Measurements from ENCODE around the gene VMA21.
A peak's percentile ranks its signal among the peaks of the same experiment; 100 is the strongest.

Gene VMA21, protein sequence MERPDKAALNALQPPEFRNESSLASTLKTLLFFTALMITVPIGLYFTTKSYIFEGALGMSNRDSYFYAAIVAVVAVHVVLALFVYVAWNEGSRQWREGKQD

DNA sequence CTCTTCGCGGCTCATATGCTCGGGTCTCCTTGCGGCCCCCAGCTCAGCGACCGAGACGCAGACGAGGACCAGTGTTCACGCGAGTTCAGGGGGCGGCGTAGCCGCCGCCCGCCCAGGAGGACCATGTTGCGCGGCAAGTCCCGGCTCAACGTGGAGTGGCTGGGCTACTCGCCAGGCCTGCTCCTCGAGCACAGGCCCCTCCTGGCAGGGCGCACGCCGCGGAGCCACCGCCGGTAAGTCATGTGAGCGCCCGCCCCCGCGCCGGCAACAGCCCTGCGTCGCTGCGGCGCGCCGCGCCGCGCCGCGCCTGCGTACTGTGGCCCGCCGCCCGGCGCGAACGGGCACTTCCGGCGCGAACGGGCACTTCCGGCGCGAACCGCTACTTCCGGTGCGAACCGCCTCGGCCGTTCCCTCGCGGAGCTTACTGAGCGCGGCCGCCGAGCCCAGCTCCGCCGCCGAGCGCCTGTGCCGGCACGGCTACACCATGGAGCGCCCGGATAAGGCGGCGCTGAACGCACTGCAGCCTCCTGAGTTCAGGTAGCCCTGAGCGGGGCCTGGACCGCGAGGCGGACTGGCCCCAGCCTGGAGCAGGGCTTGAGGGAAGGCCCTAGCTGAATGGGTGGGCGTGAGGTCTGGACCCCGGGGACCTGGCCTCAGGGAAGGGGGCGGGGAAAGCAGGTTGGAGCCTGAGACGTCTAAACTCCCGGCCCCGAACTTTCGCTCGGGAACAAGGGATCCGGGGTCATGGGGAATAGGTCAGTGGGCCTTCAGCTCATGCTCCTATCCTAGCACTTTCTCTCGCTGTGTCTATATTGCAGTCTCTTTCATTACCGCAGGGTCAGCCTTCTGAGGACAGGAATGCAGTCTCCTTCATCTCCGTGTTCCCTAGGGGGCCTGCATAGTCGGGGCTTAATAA lies at the start of gene VMA21:
VMA21 (plus strand) TSS at position 382 of the 916 bp plus-strand sequence; CDS start at position 485, 103 bp downstream.
- peak; percentile 51 for DNase-seq

DNA sequence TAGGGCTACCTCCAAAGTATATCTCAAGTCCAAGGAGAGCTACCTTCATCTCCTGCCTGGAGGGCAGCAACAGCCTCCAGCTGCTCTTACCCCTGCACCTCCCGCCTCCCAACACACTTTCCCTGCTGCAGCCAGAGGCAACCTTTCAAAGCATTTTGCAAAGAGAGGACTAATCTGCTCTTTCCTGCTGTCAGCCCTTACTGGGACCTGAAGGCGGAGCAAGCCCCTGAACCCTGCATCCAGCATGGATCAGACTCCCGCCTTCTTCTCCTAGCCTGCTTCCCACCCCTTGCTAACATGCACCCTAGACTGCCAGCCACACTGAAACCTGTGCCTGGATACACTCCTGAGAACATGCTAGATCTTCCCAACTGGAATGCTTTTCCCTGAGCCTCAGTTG lies 37.7 kb upstream of the VMA21 start:
- DNase-seq = no peak

DNA sequence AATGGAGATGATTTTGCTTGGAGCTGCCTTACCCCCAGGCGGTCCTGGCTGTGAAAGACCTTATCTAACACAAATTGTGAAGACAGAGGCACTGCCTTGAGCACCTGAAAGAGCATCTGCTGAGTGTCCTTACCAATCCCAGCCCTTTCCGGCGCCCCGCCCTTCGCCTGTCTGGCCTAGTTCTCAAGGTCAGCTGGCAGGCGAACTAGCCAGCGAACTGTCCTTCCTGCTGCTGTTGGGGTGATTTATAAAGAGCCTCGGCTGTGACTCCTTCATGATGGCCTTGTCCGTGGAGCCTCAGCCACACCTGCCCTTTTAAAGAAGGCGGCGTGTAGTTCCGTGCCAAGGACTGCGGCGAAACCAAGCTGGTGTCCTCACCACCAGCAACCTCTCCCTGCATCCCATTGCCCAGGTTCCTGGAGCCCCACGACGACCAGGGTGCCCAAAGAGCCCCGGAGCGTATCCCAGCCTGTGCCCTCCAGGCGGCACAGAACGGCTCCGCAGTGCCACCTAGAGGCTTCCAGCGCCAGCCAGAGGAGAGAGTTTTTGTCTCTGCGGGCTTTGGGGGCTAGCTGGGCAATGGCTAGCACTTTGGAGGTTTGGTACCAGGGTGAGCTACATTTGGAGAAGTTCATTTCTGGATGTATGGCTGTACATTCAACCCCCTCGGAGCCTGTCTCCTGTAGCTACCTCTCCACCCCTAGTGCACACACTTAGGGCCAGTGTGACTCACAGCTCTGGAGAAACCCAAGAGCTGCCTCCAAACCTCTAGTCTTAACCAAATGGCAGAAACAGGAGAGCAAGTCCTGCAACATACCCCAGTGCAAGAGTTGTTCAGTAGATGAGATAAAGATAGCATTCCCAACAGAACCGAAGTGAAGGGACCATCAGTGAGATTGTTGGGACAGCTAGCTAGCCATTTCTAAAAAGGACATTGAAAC lies 36.8 kb upstream of the VMA21 start:
- no peak for DNase-seq

DNA sequence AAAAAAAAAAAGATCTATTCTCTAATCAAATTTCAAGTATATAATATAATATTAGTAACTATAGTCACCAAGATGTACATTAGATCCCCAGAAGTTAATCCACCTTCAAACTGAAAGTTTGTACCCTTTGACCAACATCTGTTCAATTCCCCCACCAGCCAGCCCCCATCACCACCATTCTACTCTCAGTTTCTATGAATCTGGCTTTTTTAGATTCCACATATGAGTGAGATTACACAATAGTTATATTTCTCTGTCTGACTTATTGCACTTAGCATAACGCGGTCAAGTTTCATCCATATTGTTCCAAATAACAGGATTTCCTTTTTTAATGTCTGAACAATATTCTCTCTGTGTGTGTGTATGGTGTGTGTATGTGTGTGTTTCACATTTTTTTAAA lies 33.7 kb upstream of the VMA21 start:
- no peak for DNase-seq

DNA sequence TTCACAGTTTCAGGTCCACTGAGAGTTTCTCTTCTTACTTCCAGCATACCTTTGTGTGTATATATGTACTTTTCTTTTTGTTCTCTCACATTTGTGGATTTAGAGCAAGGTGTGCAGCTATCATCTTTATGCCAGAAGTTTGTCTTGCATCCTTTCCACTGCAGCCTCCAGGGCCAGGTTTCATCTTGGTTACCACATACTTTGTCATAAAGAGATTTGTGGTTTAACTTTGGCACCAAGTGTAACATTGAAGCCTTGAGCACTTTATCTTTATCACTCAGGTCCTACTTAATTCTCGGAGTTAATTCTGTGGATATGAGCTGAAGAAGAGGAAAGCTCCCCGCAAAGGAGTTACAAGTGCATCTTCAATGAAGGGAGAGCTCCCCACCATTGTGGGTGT lies 31.4 kb upstream of the VMA21 start:
- no peak for DNase-seq

DNA sequence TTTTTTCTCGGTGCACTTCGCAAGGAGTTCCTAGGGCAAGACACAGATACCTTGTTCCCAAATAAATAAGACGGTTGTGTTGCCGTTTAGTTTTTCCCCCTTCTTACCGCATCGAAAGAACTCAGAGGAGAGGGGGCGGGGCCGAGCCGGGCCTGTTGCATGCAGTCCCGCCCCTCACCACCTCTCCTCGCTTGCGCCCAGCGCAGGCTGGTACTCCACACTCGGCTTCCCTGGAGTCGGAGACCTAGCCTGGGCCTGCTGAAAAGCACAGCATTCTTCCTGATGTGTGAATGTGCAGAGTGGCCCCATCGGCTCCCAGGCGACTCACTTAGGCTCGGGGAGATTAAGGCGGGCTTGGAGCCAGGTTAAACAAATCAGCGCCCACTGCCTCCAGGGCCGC lies 26.1 kb upstream of the VMA21 start:
- DNase-seq = no peak

DNA sequence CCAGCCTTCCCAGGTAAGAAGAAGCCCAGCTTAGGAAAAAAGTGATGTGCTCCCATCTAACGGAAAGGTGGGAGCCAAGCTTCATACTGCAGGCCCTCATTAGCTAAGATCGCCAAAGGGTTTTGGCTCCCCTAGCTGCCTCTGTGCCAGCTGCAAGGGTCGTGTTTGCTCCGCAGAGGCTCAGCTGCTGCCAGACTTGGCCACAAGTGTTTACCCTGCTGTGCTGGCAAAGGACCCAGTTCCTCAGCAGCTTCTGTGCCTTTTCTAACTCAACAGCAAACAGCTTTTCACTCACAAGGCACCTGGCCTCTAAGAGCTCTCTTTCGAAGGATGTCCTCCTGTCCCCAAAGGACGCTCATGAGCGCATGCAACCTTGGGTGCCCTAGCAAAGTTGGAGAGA lies 12.2 kb upstream of the VMA21 start:
- DNase-seq = no peak

DNA sequence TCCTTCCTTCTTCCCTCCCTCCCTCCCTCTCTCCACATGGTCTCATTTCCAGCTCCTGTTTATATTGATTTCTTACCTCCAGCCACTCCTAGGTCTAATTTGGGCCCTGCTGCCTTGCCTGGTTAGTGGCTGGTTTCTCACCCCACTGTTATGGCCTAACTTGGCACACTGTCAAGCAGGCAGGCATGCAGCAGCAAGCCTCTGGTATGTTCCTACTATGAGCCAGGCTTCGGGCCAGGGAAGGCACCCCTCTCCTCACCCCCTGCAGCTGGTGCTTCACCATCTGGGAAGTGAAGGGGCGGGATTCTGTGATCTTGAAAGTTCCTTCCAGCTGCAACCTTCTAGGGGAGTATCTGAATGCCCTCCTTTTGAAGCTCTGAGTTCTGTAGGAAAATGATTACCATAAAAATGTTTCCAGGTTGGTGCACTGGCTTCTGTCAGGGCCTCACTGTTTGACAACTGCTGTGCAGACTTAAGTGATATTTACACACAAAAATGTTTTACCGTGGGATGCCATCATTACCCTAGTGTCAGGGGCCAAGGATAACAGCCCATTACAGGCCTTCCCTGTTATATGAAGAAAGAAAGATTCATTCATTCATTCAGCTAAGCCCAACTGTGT lies 10.1 kb upstream of the VMA21 start:
- DNase-seq = no peak

DNA sequence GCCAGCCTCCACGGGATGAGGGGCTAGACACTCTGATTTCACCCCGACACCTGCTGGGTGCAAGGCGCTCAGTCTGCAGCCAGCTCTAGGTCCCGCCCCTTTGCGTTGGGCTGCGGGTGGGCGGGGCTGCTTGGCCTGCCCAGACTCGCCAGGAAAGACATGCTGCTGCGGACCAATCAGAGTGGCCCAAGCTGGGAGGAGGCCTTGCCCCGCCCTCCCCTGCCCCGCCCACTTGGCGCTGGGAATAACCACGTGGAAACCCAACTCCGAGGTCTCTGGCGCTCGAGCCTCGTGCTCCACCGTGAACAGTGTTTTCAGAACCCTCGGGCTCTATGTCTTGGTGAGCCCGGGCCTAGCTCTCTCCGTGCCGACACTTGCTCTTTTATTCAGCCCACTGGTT lies 5.3 kb upstream of the VMA21 start:
- DNase-seq = no peak

DNA sequence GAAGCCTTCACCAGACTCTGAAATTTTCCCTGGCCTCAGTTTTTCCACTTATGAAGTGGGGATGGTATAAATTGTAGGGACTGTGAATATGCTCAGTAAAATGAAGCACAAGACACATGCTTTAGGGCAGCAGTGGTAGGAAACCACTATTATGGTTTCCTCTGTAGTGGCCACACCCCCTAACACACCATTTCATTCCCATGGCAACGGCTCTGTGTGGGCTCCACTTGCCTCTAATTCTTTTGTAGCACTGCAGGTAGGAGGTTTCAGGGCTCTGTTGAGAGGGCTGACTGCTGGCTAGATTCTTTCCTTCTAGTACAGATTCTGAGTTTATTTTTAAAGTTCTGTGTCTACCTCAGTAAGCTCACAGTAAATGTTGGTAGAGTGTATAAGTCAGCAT lies 3.5 kb upstream of the VMA21 start:
- DNase-seq = no peak

DNA sequence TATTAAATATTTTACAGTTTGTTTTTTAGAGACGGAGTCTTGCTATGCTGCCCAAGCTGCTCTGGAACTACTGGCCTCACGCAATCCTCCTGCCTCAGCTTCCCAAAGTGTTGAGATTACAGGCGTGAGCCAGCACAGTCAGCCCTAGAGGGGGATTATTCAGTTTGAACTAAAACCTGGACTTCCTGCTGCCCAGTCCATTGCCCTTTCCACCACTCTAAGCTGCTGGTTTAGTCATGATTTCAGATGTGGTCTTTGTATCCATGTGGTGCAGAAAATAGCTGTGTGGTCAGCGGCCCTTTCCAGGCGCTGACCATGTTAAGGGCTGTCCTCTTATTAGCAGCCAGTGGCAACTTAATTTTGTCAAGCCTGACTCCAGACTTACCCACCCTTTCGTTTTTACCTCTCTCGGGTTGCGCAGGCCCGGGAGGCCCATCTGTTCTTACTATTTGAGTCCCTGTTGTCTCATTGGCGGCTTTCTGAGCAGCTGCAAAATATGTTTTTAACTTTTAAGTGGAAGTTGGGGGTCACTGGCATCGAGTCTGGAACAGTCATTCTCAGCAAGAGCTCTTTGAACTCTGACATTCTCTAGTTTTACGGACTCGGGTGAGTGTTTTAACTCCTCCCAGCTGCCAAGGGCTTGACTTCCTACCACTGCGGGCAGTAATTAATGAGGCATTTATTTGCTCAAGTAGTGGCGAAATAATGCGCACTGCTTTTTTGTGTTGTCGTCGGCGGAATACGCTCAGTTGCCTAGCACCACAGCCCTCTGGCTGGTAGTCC lies 773 bp upstream of the VMA21 start:
- DNase-seq = peak; percentile 51

DNA sequence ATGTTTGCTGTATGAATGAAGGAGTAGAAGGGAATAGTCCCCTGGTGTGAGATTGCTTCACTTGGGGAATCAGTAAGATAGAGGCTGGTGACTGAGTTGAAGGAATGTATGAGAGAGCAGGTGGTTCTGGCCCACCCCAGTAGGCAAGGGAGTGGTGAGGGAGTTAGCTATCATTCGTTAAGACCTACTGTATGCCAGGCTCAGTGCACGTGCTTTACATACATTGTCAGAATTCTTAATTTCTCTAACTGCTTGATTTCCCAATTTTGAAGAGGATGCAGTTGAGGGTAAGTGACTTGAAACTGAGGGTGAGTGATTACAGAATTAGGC lies 700 bp downstream of the VMA21 start:
- peak; percentile 0 for DNase-seq

DNA sequence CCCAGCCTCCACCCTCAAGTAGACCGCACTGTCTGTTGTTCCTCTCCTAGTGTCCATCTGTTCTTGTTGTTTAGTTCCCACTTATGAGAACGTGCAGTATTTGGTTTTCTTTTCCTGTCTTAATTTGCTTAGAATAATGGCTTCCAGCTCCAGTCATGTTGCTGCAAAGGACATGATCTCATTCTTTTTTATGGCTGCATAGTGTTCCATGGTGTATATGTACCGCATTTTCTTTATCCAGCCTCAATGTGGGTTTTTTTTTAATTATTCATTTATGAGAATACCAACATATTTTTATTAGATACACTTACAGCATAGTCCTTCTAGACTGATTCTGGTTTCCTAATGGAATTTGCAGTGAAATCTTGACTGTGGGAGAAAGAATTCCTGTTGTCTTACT lies 1.3 kb downstream of the VMA21 start:
- DNase-seq = no peak

DNA sequence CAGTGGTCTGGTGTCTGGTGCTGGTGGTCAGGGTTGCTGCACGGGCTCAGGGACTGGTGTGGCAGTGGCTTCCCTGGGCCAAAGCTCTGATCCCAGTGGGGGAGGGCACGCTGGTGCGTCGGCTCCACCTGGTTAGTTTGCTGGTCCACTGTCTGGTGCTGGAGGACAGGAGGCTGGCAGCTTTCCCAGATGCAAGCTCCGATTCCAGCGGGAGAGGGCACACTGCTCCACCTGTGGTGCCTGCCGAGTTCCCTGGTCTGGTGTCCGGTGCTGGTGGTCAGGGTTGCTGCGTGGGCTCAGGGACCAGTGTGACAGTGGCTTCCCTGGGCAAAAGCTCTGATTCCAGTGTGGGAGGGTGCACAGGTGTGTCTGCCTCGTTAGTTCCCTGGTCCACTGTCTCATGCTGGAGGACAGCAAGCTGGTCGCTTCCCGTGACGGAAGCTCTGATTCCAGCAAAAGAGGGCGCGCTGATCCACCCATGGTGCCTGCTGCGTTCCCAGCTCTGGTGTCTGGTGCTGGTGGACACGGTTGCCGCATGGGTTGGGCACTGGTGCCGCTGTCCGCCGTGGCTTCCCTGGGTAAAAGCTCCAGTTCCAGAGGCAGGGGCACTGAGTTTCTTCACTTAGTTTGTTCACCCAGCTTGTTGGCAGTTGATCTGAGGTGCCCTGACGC lies 5.8 kb downstream of the VMA21 start:
- DNase-seq = no peak

DNA sequence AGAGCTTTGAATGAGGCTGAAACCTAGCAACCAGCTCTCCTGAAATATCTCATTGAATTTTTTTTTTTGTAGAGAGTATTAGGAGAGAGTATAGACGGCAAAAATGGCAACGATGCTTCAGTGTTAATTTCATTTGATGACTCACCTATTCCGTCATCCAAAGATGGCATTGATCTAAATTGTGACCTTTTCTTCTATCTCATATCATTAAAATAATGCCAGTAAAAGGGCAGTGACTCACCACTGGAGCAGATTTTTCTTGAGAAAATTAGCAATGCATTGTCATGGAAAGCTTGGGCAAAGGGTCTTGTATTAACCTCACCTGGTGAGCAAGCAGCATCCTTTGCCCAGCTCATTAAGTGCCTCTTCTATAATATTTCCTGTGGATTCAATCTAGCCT lies 19.6 kb downstream of the VMA21 start:
- DNase-seq = no peak

DNA sequence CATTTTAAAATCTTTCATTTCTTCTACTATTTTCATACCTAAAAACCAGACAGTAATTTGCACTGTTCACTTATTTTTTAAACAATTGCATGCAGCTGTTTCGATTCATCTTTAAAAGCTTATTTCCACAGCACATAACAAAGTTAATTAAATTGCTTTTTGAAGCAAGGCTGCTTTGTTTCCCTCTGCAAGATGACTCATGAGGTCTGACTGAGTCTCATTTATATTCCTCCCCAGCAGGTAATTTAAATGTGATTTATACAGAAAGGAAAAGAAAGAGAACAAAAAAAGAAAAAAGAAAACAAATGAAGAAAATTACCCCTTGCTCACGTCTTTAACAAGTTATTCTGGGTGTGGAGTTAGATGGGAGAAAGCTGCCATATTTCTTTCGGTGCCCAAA lies 22.8 kb downstream of the VMA21 start:
- DNase-seq = no peak

DNA sequence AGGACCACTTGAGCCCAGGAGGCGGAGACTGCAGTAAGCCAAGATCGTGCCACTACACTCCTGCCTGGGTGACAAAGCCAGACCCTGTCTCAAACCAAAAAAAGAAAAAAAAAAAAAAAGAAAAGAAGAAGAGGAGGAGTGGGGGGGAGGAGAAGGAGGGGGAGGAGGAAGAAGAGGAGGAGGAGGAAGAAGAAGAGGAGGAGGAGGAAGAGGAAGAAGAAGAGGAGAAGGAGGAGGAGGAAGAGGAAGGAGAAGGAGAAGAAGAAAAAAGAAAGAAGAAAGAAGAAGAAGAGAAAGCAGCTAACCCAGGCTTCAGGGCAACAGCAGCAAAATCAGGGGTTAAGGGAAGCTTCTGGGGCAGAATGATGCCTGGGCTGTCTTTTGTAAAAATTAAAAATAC lies 27.5 kb downstream of the VMA21 start:
- DNase-seq = no peak

DNA sequence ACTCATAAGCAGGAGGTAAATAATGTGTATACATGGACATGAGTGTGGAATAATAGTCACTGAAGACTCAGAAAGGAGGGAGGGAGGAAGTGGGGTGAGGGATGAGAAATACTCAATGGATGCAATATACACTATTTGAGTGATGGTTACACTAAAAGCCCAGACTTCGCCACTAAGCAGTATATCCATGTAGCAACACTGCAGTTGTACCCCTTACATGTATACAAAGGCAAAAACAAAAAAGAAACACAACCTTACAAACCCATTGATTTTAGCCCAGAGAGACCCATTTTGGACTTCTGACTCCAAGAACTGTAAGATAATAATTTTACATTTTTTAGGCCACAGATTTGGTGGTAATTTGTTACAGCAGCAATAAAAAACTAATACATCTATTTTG lies 51.5 kb downstream of the VMA21 start:
- DNase-seq = no peak

DNA sequence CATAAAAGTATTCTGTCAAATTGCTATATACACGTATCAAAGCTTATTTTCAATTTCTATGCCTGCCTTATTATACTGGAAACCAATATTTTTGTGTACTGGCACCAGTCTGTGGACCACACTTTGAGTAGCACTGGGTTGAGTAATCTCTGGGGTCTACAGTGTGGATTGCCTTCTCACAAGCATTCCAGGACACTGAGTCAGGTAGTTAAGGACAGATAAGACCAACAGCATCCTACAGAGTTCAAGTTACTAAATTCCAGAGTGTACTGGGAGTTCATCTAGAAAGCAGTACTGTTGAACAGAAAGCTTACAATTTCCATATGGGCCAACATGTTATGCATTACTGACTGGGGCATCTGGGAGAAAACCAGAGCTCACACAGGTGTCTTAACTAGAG lies 61.8 kb downstream of the VMA21 start:
- DNase-seq = peak; percentile 2

All from kidney glomerular epithelial cell (primary cell).